Ureter (tissue), 1 donor: Measurements from ENCODE around the gene CEP112. TPM values are rescaled to one million over a fixed set of nuclear protein-coding genes. Genes with fewer than 3 reads are reported as not detected.

Experiments
- DNase-seq: peaks from one replicate; pipeline ENCODE4 v3.0.0-alpha.2; 2020; ENCODE audit warnings: low spot score
- total RNA-seq: library from RNA; stranded (reverse); gene quantifications from one replicate; pipeline ENCODE4 v1.2.4, GENCODE V29; 2023
- donor health status: DM: yes; HTN: yes; CAD: no.

Gene CEP112
- total RNA-seq, 1 donor from 2014 or later = 18.0 TPM

GRCh38 chr17:66211047-66211810, 19.3 kb upstream of the CEP112 start:
- no peak for DNase-seq

GRCh38 chr17:66210208-66210574, 18.3 kb upstream of the CEP112 start:
- DNase-seq = no peak

- no peak for DNase-seq
These were observed 16.0 kb upstream of the CEP112 start for GRCh38 chr17:66207936-66208335.

GRCh38 chr17:66203274-66204015, 11.5 kb upstream of the CEP112 start:
- DNase-seq = no peak

GRCh38 chr17:66200685-66201092, 8.8 kb upstream of the CEP112 start:
- DNase-seq = no peak

- DNase-seq = no peak
These were observed 6.3 kb upstream of the CEP112 start for GRCh38 chr17:66198242-66198641.

GRCh38 chr17:66192378-66192687, 400 bp upstream of the CEP112 start:
- no peak for DNase-seq

- no peak for DNase-seq
These were observed 968 bp downstream of the CEP112 start for GRCh38 chr17:66190738-66191592.

- DNase-seq = no peak
These were observed 4.2 kb downstream of the CEP112 start for GRCh38 chr17:66187718-66188117.

GRCh38 chr17:66185862-66186261, 6.1 kb downstream of the CEP112 start:
- DNase-seq = no peak

- DNase-seq = no peak
These were observed 7.5 kb downstream of the CEP112 start for GRCh38 chr17:66184392-66184791.

GRCh38 chr17:66183529-66183928, 8.4 kb downstream of the CEP112 start:
- DNase-seq = no peak

GRCh38 chr17:66178642-66179041, 13.3 kb downstream of the CEP112 start:
- no peak for DNase-seq

GRCh38 chr17:66177048-66177447, 14.9 kb downstream of the CEP112 start:
- no peak for DNase-seq

GRCh38 chr17:66175892-66176291, 16.0 kb downstream of the CEP112 start:
- DNase-seq = no peak

- no peak for DNase-seq
These were observed 19.2 kb downstream of the CEP112 start for GRCh38 chr17:66172691-66173223.

- DNase-seq = no peak
These were observed 19.8 kb downstream of the CEP112 start for GRCh38 chr17:66172144-66172543.

- DNase-seq = no peak
These were observed 20.2 kb downstream of the CEP112 start for GRCh38 chr17:66171692-66172091.

- DNase-seq = no peak
These were observed 20.8 kb downstream of the CEP112 start for GRCh38 chr17:66171172-66171571.

GRCh38 chr17:66169839-66170238, 22.1 kb downstream of the CEP112 start:
- DNase-seq = no peak

GRCh38 chr17:66167189-66167815, 24.6 kb downstream of the CEP112 start:
- no peak for DNase-seq
